Measurements from ENCODE around the gene CASTOR2. TPM values are rescaled to one million over a fixed set of nuclear protein-coding genes. Genes with fewer than 3 reads are reported as not detected.

CASTOR2 gene
- total RNA-seq, 4 donors from 2014 or later, result 6.6 to 36.8 (median 23.2) TPM

DNA sequence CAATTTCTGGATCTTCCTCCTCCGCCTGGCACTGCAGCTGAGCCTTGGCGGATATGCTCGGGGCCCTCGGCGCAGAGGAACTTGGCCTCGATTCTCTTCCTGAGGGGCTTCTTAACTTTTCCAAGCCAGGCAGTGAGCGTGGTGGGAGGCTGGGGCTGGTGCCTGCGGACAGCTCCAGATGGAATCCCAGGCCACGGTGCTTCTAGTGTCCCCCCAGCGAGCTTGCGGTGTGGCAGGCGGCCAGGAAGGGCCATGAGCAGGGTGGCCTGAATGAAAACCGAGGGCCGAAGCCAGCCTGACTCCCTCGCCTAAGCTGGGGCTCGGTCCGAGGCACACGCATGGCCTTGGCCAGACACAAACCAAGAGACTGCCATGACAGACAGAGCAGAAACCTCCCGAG, 77.8 kb downstream of the CASTOR2 start:
- no peak for DNase-seq
- H3K27ac ChIP-seq, result no peak overlapping the region
- H3K36me3 ChIP-seq, result peaks cover 0 to 28% (median 0%) of the 10 kb centered on the region in 3 donors
- no peak overlapping the region for H3K4me3 ChIP-seq
- no peaks in the 10 kb centered on the region for H3K4me1 ChIP-seq
- H3K9me3 ChIP-seq, result no peaks in the 10 kb centered on the region
- TF ChIP-seq, protein P1, sequence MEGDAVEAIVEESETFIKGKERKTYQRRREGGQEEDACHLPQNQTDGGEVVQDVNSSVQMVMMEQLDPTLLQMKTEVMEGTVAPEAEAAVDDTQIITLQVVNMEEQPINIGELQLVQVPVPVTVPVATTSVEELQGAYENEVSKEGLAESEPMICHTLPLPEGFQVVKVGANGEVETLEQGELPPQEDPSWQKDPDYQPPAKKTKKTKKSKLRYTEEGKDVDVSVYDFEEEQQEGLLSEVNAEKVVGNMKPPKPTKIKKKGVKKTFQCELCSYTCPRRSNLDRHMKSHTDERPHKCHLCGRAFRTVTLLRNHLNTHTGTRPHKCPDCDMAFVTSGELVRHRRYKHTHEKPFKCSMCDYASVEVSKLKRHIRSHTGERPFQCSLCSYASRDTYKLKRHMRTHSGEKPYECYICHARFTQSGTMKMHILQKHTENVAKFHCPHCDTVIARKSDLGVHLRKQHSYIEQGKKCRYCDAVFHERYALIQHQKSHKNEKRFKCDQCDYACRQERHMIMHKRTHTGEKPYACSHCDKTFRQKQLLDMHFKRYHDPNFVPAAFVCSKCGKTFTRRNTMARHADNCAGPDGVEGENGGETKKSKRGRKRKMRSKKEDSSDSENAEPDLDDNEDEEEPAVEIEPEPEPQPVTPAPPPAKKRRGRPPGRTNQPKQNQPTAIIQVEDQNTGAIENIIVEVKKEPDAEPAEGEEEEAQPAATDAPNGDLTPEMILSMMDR (IDR thresholded peaks at IDR 0.05), result no peak
- no peak for TF ChIP-seq POLR2A (IDR thresholded peaks at IDR 0.05)
- H3K27me3 ChIP-seq, result no peaks in the 10 kb centered on the region

DNA sequence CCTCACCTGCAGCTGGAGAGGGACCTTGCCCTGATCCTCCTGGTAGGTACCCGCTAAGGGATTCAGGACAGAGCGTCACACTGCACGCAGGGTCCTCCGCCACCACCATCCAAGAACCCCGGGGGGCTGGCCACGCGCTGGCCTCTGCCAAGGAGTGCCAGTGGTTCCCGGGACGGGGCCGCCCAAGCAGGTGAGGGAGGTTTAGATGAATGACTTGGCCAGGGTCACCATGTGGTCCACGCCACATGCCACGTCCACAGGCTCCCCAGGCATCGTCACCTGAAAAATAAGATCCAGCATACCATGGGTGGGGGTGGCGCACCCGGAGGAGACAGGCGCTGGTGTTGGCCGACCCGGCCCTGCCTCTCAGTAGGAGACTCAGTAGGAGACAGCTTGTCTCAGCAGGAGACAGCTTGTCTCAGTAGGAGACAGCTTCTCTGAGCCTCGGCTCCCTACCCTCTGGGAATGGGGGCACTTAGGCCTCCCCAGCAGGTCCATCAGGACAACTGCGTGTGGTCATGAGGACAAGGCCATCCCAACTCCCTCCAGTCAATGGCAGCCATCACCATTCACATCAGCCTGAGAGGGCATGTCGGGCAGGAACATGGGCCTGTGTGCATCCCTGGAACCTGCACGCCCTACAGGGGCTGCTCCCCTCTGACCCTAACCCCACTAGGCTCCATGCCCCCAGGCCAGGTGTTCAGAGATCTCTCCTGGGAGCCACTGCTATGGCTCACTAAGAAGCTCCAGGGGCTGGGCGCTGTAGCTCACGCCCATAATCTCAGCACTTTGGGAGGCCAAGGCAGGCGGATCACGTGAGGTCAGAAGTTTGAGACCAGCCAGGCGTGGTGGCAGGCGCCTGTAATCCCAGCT, 78.6 kb downstream of the CASTOR2 start:
- Histone ChIP-seq H3K27ac (no peak overlapping the region), H3K4me1 (no peaks in the 10 kb centered on the region), H3K36me3 (peaks cover 0 to 30% (median 0%) of the 10 kb centered on the region in 3 donors), H3K9me3 (no peaks in the 10 kb centered on the region), H3K4me3 (no peak overlapping the region), H3K27me3 (no peaks in the 10 kb centered on the region)
- TF ChIP-seq, protein P1 (IDR thresholded peaks at IDR 0.05), result no peak
- TF ChIP-seq POLR2A (IDR thresholded peaks at IDR 0.05), result no peak
- no peak for DNase-seq

DNA sequence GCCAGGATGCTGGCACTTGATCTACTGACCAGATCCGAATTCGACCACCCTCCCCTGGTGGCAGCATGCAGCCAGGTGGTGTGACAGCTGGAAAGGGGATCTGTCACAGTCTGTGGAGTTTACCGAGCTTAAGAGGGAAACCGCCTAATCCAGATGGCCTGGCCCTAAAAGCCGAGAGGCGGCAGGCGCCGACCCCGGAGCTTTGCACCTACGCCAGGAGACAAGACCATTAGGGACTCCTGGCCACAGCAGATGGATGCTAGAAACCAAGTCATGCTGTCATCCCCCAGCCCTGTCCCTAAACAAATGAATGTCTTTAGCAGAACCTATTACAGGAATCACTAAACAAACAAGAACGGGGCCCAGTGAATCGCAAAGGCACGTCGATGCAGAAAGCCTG, 81.4 kb downstream of the CASTOR2 start:
- no peaks in the 10 kb centered on the region for H3K27me3 ChIP-seq
- H3K36me3 ChIP-seq, result peaks cover 0 to 57% (median 0%) of the 10 kb centered on the region in 3 donors
- H3K4me1 ChIP-seq, result no peaks in the 10 kb centered on the region
- H3K9me3 ChIP-seq, result no peaks in the 10 kb centered on the region
- DNase-seq, result no peak
- no peak overlapping the region for H3K27ac ChIP-seq
- TF ChIP-seq POLR2A (IDR thresholded peaks at IDR 0.05), result no peak
- TF ChIP-seq, protein P1 (IDR thresholded peaks at IDR 0.05), result no peak
- no peak overlapping the region for H3K4me3 ChIP-seq

DNA sequence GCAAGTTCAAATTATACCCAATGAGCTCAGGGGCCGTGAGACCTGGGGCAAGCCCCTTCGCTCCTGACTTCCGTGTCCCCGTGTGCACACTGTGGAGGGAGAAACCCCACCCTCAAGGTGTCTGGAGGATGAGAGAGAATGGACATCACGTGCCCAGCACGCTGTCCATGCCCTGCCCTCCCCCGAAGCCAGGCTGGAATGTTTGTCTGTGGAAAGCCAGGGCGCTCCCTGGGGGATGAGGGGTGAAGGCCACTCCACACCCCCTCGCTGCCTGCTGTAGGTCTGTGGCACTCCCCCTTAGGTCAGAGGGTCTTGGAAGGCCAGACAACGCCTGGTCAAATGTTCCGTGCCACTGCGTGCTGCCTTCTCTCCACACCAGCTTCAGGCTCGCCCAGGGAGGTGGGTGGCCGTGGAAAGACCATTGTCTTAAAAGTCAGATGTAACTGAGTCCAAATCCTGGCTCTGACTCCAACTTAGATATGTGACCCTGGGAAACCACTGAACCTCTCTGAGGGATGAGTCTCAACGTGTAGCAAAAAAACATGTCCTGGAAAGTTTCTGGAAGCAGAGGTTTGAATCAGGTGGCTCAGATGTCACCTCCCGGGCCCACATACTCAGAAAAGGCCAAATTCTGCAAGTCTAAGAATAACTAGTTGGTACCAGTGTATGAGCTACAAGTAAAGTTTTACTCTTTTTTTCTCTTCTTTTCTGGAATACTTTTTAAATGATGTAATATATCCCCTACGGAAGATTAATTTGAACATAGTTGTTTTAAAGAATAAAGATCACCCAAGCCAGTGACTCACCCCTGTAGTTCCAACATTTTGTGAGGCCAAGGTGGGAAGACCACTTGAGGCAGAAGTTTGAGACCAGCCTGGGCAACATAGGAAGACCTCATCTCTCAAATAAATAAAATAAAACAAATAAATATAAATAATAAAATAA, 84.2 kb downstream of the CASTOR2 start:
- H3K36me3 ChIP-seq, result peaks cover 0 to 67% (median 0%) of the 10 kb centered on the region in 3 donors
- H3K4me3 ChIP-seq, result no peak overlapping the region
- no peaks in the 10 kb centered on the region for H3K9me3 ChIP-seq
- H3K27me3 ChIP-seq, result no peaks in the 10 kb centered on the region
- no peaks in the 10 kb centered on the region for H3K4me1 ChIP-seq
- DNase-seq, result no peak
- TF ChIP-seq, protein P1 (IDR thresholded peaks at IDR 0.05), result no peak
- no peak for TF ChIP-seq POLR2A (IDR thresholded peaks at IDR 0.05)
- no peak overlapping the region for H3K27ac ChIP-seq

DNA sequence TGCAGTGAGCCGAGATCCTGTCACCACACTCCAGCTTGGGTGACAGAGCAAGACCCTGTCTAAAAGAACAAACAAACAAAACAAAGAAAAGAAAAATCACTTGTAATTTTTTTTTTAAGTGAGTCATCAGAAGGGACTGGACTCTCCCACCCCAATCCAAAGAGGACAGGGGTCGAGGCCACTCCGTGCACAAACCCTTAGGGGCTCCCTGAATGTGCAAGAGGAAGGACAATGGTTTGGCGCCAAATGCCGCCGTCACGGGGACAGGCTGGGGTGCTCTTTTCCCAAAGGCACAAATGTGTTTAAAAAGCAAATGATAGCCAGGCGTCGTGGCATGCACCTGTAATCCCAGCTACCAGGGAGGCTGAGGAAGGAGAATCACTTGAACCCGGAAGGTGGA, 85.3 kb downstream of the CASTOR2 start:
- H3K36me3 ChIP-seq, result peaks cover 0 to 77% (median 0%) of the 10 kb centered on the region in 3 donors
- no peak overlapping the region for H3K27ac ChIP-seq

More for the DNA sequence above, 85.3 kb downstream of the CASTOR2 start:
- Histone ChIP-seq H3K27me3 (no peaks in the 10 kb centered on the region), H3K4me3 (no peak overlapping the region), H3K9me3 (no peaks in the 10 kb centered on the region), H3K4me1 (peaks cover 0 to 3% (median 0%) of the 10 kb centered on the region in 4 donors)
- no peak for DNase-seq
- TF ChIP-seq, protein P1 (IDR thresholded peaks at IDR 0.05), result no peak
- no peak for TF ChIP-seq POLR2A (IDR thresholded peaks at IDR 0.05)
